Measurements from ENCODE around the gene BABAM2. TPM values are rescaled to one million over a fixed set of nuclear protein-coding genes. Genes with fewer than 3 reads are reported as not detected.

The BABAM2 gene
- total and polyA plus RNA-seq, 2 of the 4 experiments (the other 2 are of a cell fraction), result 20.9 to 23.1 TPM

DNA sequence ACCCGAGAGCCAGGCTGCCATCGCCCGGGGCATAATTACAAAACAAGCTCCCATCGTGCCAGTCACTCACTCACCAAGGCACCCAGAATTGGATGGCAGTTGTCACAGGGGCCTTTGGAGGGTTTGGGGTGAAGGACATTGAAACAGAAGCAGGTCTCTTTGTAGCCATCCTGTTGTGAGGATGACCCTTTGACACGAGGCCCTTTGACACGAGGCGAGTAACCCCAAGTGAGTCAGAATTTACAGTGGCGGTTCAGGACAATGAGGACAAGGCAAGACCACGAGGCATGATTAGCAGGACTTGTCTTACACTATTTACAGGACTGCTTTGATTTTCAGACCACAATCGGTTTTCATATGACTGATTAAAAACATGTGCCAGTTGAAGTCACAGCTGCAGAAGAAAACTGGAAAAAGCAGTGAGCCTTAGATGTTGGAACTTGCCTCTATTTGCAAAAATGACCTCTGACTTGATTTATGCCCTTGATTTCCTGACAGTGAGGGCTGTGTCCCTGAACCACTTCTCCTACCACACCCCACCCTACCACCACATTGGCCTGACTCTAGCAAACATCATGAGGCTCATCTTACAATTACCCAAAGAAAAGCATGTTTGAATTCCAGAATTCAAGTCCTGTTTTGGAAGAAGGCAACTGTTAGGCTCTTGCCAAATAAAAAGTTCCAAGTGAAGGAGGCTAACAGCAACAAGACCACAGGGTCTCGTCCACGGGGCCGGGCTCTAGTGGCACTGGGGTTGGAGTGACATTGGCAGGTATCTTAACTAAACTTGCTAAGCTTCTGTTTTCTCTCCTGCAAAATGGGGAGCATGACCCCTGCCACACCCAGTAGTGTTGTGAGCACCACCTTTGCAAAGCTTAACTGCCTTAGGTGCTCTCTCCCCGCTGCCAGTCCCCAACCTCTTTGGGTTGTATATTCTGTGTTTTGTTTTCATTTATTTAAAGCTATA lies 437.7 kb downstream of the BABAM2 start:
- Histone ChIP-seq H4K20me1 (ENCODE audit: insufficient read depth, low read length) (no peaks in the 10 kb centered on the region), H4K91ac (ENCODE audit: insufficient read depth, low read depth, low read length) (no peak overlapping the region), H3K23ac (ENCODE audit: low read depth, low read length) (no peak overlapping the region), H2BK120ac (ENCODE audit: low read depth, low read length) (peak overlapping the region; percentile 31; the same call in 1 of the 2 replicates), H2BK20ac (ENCODE audit: low read depth, low read length) (peak overlapping the region; percentile 3; the same call in 1 of the 2 replicates), H3K27me3 (ENCODE audit: control insufficient read depth, insufficient read depth, low read length) (no peaks in the 10 kb centered on the region), H3K79me1 (ENCODE audit: low read depth in 1 of 2, low read length in 2 of 2) (no peaks in the 10 kb centered on the region), H3K4me1 (ENCODE audit: control insufficient read depth, insufficient read depth, low read length) (peaks cover 22% of the 10 kb centered on the region; the same call in 1 of the 2 replicates), H3K18ac (ENCODE audit: low read depth, low read length) (peak overlapping the region; percentile 56; the same call in 1 of the 2 replicates), H4K5ac (ENCODE audit: low read depth, low read length) (peak overlapping the region; percentile 56; the same call in 1 of the 2 replicates), H2AFZ (replicated peaks; ENCODE audit: low read length, poor library complexity) (no peak overlapping the region), H3K36me3 (ENCODE audit: control insufficient read depth, insufficient read depth, low read length) (no peaks in the 10 kb centered on the region), H3K56ac (ENCODE audit: extremely low read depth, insufficient read depth, low read length) (no peak overlapping the region), H3K4me3 (ENCODE audit: insufficient read depth, low read depth, low read length) (no peak overlapping the region), H3K14ac (replicated peaks; ENCODE audit: low read depth, low read length) (peak overlapping the region; percentile 43), H2BK5ac (ENCODE audit: low read depth, low read length, poor library complexity, severe bottlenecking) (no peak overlapping the region), H3K9me3 (ENCODE audit: control insufficient read depth, insufficient read depth, low read length) (no peaks in the 10 kb centered on the region), H3K4ac (ENCODE audit: low read depth, low read length) (peak overlapping the region; percentile 31; the same call in 1 of the 2 replicates), H3K27ac (ENCODE audit: insufficient read depth, low read length) (peak overlapping the region; percentile 74; the same call in 1 of the 2 replicates), H3K9ac (ENCODE audit: low read depth, low read length) (no peak overlapping the region), H2AK9ac (replicated peaks; ENCODE audit: low read depth, low read length, poor library complexity) (peak overlapping the region; percentile 12), H4K8ac (ENCODE audit: low read depth in 2 of 2, low read length in 2 of 2) (peak overlapping the region in 1 of 2 experiments; percentile 1; a peak in 1 of 4 replicates), H3K9me1 (ENCODE audit: insufficient read depth, low read length) (peaks cover 10% of the 10 kb centered on the region; the same call in 1 of the 2 replicates), H2BK15ac (ENCODE audit: low read depth, low read length) (peak overlapping the region; percentile 1; the same call in 1 of the 3 replicates), H2AK5ac (ENCODE audit: low read depth, low read length) (peak overlapping the region; percentile 61; the same call in 1 of the 2 replicates), H3K4me2 (ENCODE audit: low read depth, low read length) (no peak overlapping the region; the same call in 1 of the 2 replicates)
- DNase-seq (peak; percentile 68), ATAC-seq (ENCODE audit: low read depth) (peak; percentile 38)
- BruUV-seq (replicated peaks), result no TSS peak
- in situ Hi-C loops (cut with MboI; ENCODE audit: low sequenced_read_pairs), result no loop called here
- 57% methylated on average over 6 of the region's 14 CpGs; no CpG with 5 or more reads in 1 of the 2 experiments for WGBS, 2 experiments (ENCODE audit: extremely low coverage in 2 of 2, insufficient read length in 1 of 2)
- TF ChIP-seq, protein P1, sequence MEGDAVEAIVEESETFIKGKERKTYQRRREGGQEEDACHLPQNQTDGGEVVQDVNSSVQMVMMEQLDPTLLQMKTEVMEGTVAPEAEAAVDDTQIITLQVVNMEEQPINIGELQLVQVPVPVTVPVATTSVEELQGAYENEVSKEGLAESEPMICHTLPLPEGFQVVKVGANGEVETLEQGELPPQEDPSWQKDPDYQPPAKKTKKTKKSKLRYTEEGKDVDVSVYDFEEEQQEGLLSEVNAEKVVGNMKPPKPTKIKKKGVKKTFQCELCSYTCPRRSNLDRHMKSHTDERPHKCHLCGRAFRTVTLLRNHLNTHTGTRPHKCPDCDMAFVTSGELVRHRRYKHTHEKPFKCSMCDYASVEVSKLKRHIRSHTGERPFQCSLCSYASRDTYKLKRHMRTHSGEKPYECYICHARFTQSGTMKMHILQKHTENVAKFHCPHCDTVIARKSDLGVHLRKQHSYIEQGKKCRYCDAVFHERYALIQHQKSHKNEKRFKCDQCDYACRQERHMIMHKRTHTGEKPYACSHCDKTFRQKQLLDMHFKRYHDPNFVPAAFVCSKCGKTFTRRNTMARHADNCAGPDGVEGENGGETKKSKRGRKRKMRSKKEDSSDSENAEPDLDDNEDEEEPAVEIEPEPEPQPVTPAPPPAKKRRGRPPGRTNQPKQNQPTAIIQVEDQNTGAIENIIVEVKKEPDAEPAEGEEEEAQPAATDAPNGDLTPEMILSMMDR (conservative IDR thresholded peaks at IDR 0.05; ENCODE audit: low read depth, low read length), result no peak
- no peak for TF ChIP-seq FOS (IDR thresholded peaks at IDR 0.05; ENCODE audit: low read depth, low read length)
- no peak for TF ChIP-seq CHD1 (IDR thresholded peaks at IDR 0.05; ENCODE audit: low read depth, low read length)
- no peak for TF ChIP-seq RFX5 (IDR thresholded peaks at IDR 0.05; ENCODE audit: low read depth, low read length)
- ChIA-PET CTCF (interaction anchor here (0.6 kb wide), 1 partner anchor 576 kb away, joined by 3 read pairs; no protein-coding TSS in a partner anchor), POLR2A (ENCODE audit: unreplicated experiment) (no interaction called here)
- intact Hi-C loops (cut with micrococcal nuclease), result no loop called here
- dilution Hi-C loops (cut with HindIII; ENCODE audit: low sequenced_read_pairs, unreplicated experiment), result no loop called here
